GM21367 (cell line): ENCODE results near the gene PTPRD.

Source experiments
- ATAC-seq: cut with Tn5 transposase; IDR thresholded peaks from one replicate; pipeline ENCODE4 v1.9.1; 2021; ENCODE audit not compliant: unreplicated experiment

PTPRD gene

GRCh38 chr9:8337834-8338766 is 2274.7 kb downstream of the PTPRD start:
- no peak for ATAC-seq

- no peak for ATAC-seq
Measured at GRCh38 chr9:8332871-8333270, 2279.9 kb downstream of the PTPRD start.

GRCh38 chr9:8332331-8332650 is 2280.5 kb downstream of the PTPRD start:
- no peak for ATAC-seq

DNA sequence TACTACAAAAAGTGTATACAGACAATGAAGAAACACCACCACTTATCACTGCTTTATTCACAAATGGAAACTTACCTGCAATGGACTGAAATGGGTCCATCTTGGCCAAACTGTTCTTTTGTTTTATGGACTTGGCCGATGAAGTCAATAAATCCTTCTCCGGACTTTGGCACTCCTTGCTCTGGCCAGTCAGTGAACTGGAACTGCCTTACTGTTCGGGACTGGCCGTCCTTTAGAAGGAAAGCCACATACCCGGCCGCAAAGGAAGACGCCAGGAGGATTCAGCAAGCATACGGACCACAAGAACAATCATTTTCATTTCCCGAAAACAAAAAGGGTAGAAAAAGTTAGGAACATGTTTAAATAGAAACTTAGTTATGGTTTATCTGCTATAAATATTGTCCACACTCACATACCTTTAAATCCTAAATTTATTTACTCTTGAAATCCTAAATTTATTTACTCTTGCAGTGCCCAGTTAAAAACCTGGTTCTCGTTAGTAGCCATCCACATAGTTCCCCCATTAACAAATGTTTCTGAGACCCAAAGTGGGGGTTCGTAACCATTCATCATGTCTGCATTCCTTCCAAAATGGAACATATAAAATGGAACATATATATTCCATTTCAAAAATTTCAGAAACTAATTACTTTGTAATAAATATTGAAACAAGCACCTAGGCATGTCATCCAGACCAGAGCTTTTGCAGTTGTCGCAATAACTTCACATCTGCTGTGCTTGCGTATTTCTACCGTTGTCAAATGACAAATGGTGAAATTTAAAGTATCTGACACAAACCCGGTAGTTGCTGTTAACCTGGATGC is 2281.1 kb downstream of the PTPRD start:
- no peak for ATAC-seq

DNA sequence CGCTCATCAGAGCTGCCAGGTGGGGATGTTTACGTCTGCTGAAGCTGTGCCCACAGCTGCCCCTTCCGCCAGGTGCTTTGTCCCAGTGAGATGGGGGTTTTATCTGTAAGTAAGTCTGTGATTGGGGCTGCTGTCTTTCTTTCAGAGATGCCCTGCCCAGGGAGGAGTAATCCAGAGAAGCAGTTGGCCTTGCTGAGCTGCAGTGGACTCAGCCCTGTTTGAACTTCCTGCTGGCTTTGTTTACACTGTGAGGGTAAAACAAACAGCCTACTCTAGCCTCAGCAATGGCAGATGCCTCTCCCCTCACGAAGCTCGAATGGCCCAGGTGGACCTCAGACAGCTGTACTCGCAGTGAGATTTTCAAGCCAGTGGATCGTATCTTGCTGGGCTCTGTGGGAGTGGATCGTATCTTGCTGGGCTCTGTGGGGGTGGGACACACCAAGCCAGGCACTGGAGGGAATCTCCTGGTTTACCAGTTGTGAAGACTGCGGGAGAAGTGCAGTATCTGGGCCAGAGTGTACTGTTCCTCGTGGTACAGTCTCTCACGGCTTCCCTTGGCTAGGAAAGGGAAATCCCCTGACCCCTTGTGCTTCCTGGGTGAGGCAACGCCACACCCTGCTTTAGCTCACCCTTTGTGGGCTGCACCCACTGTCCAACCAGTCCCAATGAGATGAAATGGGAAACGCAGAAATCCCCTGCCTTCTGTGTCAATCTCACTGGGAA is 2283.1 kb downstream of the PTPRD start:
- no peak for ATAC-seq

DNA sequence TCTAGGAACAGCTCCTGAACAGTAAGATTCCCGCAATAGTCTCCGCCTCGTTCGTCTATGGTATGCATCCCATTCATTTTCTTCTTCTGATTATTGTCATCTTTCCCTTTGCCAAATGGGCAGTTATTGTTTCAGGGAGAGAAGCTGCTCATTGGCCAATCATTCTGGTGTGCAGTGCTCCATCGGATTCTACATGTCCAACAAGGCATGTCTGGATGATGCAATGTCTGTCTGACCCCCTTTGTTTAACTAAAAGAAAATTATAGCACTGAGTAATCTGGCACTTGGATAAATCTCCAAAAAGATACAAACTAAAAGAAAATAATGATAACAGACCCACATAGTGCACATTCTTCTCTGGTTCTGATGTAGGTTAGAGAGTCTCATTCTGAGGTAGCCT is 2297.6 kb downstream of the PTPRD start:
- no peak for ATAC-seq

DNA sequence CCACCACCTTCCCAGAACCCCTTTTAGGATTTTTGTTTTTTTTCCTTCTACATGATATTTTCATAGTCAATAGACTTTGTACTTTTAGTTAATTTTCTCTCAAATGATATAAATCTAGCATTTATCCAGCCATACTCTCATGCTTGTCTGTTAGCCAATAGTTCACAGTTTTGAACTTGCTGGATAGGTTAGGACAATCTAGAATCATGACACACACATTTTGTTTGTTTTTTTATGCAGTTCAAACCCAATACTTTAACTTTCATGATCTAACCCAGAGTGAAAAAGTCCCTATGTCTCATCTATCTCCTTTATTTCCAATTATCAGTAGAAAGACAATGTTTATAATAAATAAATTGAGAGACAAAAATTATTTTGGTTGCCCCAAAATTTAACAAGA is 2303.5 kb downstream of the PTPRD start:
- no peak for ATAC-seq

DNA sequence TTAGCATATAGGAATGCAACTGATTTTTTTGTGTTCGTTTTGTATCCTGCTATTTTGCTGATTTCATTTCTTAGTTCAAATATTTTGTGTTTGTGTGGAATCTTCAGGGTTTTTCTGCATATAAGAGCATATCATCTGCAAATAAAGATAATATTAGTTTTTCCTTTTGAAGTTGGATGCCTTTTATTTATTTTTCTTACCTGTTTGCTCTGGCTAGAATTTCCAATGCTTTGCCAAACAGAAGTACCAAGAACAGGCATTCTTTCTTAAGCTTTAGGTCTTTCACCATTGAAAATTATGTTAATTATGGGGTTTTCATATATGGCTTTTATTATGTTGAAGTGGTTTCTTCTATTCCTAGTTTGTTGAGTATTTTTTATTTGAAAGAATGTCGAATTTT is 2308.1 kb downstream of the PTPRD start:
- no peak for ATAC-seq

GRCh38 chr9:8301296-8301695 is 2311.5 kb downstream of the PTPRD start:
- no peak for ATAC-seq

DNA sequence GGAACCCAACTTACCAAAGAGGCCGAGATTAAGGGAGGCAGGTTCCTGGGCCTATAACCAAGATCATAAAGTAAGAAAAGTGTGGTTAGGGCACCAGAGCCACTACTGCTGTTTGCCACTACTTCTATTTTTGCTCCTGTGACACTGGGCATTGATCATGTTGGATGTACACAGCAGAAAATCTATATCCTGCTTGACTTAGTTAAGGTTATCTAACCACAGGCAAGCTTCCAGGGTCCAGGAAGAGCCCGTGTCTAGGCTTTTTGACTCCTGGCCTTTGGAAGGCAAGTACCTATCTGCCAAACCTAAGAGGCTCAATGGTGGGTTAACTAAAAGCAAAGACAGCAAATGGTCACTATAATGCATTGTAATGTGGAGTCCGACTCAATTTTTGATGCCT is 2315.8 kb downstream of the PTPRD start:
- ATAC-seq, result no peak

DNA sequence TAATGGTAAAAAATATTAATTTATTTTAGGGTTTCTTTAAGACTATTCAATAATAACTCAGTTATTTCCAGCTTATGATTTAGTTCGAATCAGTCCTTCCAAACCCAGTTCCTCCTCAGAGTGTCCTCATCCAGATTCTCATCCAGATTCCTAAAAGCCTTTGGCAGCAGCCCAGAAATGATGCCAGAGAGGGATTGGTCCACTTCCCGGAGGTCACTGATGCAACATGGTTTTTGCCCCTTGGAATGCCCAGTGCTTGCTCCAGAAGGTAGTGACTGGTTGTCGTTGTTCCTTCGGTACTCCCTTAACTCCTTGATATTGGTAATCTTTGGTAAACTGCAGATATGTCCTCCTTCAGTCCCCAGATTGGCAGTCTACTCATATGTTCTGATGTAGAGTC is 2320.1 kb downstream of the PTPRD start:
- ATAC-seq, result no peak

DNA sequence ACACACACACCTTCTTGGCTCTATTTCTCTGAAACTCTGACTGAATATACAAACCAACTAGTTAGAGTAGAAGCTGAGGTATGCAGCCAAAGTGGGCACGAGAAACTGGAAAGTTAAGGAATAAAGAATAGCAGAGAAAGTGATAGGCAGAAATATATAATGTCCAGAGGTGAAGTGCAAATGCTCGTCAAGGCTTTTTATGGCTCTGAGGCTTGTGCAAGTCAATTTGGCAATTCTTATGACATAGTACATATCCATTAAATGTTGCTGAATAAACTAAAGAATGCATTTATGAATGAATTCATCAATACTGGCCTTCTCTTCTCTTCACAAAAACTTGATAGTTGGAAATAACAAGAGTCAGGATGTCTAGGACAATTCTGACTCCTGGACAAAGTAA is 2323.1 kb downstream of the PTPRD start:
- no peak for ATAC-seq

- no peak for ATAC-seq
Measured at GRCh38 chr9:8287970-8288369, 2324.8 kb downstream of the PTPRD start.

GRCh38 chr9:8287501-8287900 is 2325.3 kb downstream of the PTPRD start:
- no peak for ATAC-seq

DNA sequence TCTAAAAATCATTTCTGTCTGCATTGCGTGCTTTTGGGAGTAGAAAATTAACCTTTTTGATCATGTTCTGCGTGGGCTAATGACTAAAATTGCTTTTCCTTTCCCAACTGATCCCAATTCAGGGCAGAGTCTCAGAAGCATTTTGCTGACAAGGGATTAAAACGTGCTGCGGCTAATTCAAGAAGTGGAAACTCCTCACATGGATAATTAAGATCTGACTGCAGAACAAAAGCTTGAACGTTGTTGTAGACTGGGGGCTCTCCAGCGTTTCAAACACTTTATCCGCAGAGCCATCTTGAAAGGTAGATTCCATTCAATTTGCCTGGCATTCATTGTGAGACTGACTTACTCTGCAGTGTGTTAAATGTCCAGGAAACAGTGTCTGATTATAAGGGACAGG is 2327.9 kb downstream of the PTPRD start:
- ATAC-seq, result no peak

- no peak for ATAC-seq
Measured at GRCh38 chr9:8282535-8282934, 2330.3 kb downstream of the PTPRD start.

- no peak for ATAC-seq
Measured at GRCh38 chr9:8280811-8281210, 2332.0 kb downstream of the PTPRD start.

DNA sequence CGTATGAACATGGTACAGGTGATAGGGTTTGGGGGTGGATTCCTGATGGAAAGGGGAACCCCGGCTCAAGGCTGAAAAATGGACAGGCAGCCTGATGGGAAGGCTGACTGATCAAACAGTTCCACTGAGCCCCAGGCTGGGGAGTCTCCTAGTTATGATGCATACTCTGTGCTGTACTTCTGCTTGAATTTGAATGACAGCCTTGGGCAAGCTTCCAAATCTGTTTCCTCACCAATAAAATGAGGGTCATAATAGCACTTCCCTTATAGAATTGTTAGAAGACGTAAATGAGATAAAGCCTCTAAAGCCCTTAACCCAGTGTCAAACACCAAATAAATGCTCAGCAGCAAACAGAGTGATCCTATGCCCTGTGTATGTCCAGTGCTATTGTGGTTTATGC is 2334.8 kb downstream of the PTPRD start:
- no peak for ATAC-seq

DNA sequence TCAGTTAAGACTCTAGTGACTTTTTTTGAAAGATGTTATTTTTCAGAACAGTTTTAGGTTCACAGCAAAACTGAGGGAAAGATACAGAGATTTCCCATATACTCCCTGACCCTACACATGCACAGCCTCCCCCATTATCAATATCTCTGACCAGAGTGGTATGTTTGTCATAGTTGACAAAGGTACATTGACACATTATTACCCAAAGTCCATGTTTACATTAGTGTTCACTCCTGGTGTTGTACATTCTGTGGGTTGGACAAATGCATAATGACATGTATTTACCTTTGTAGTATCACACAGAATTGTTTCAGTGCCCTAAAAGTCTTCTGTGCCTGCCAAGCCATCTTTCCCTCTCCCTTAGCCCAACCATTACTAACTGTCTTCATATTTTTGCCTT is 2342.6 kb downstream of the PTPRD start:
- no peak for ATAC-seq

DNA sequence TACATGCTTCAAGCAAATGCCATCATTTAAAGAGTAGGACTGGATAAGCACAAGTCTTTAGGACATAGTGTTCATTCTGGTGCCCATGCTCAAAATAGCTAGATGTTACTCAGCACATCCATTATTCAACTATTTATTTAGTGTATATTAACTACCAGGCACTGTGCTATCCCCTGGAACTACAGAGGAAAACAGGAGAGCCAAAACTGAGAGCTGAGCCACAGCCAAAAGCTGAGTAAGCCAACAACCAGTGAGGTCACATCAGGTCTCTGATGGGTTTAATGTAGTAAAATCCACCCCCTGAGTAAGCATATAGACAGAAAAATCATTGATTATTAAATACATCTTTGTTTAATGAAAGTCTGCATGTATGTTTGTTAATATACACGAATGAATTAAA is 2343.9 kb downstream of the PTPRD start:
- ATAC-seq, result no peak

GRCh38 chr9:8268216-8268878 is 2344.5 kb downstream of the PTPRD start:
- ATAC-seq, result no peak
